Stimulated activated CD4-positive, alpha-beta T cell treated with anti-CD3 and anti-CD28 coated beads, Interleukin-12 subunit alpha, Interleukin-12 subunit beta, amount 100 ng/mL, for 24 hours (primary cell): Measurements from ENCODE around the gene CFAP74.

Experiments
- DNase-seq, 2 experiments: peaks; one replicate each; pipeline ENCODE4 v3.0.0-alpha.2; 2020; ENCODE audit warnings: low read depth in 2 of 2

Gene CFAP74, protein sequence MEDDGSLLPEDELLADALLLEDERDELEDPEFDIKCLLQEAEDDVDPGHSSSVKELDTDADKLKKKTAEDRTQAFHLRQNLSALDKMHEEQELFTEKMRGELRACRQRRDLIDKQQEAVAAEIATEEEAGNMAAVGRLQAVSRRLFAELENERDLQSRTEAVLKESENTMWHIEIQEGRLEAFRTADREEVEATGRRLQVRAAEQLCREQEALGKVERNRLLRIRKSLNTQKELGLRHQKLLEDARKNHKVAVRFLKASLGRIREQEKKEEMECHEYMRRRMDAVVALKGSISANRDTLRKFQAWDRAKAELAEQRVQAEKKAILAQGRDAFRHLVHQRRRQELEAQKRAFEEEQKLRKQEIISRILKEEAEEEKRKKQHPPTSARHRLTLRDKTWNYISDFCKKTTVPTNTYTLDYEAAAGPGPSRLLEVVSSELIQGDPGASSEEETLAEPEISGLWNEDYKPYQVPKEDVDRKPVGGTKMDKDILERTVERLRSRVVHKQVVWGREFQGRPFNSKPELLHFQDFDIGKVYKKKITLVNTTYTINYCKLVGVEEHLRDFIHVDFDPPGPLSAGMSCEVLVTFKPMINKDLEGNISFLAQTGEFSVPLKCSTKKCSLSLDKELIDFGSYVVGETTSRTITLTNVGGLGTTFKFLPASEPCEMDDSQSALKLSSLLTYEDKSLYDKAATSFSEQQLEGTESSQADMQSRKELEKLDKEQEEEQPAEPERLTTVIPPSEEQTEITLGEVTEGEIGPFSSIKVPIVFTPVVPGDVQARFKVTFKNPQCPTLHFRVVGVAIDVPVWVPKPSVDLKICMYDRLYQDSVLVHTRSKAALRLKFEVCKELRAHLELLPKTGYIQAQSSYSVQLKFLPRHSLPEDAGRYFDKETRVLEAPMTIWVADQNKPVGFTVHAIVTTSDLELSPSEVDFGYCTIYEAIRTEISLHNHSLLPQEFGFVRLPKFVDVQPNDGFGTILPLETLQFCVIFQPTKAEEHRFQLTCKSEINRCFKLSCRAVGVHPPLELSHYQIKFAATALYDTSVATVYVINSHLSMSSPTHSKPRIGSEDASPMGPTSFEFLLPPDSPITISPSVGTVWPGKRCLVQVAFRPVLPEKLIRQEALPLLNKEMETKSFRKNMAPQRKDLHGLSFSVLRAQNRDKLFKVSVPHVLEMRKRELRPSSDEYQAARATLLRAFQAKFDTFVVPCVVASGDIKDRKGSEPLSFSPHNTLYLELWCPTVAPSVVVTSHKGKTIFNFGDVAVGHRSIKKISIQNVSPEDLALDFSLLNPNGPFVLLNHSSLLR (N-terminal part only)

GRCh38 chr1:2003541-2004131 is at the start of gene CFAP74:
Gene CFAP74, minus strand, starts transcription at chr1:2003786. Its CDS starts 12,830 bp downstream, at chr1:1990956.
- no peak for DNase-seq

DNA sequence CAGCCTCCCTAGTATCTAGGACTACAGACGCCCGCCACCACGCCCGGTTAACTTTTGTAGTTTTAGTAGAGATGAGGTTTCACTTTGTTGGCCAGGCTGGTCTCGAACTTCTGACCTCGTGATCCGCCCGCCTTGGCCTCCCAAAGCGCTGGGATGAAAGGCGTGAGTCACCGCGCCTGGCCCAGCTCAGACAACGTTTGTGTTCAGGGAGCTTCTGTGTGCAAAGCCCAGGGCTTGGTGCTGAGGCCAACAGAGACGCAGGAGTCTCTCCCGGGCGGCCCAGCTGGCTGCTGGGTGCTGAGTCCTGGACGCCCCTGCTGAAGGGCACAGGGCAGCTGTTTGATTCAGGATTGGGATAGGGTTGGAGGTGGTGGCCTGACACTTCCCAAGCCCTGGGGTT is 49.6 kb upstream of the CFAP74 start:
- no peak for DNase-seq

DNA sequence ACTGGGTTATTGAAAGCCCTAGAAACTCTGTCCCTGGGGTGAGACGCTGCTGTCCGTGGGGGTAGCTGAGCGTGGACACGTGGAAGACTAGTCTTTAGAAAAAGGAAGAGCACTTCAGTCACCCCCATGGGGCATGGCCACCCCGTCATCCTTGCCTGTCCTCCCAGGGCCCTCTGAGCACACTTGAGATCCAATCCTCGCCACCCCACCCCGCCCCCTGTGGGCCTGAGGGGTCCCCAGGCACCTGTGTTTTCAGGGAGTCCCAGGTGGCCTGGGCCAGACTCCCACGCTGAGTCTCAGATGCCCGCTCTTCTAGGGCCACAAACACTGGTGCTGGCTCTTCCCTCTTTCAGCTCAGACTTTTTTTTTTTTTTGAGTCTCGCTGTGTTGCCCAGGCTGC is 49.2 kb upstream of the CFAP74 start:
- DNase-seq: no peak

DNA sequence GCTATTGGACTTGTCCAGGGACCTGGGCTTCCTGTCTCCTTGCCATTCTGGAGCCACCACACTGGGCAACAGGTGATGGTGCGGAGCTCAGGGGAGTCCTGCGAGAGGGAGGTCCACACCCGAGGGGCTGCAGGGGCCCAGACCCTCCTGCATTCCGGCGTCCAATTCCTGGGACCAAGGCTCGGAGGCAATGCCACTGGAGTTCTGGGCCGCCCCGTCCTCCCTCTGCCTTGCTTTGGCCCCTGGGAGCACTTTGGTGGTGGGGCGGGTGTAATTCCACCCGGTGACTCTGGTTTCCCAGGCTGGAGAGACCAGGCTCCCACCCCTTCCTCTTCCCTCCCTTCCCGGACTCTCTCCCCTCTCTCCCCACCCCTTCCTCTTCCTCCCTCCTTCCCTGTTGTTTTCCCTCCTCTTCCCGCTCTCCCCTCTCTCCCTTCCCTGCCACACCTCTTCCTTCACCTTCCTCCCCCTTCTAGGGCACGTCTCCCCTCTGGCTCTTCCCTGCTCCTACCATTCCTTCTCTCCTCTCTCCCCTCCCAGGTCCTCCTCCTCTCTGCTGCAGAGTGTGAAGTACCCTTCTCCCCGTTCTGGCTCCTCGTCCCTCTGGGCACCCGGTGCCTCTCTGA is 48.6 kb upstream of the CFAP74 start:
- DNase-seq: no peak

DNA sequence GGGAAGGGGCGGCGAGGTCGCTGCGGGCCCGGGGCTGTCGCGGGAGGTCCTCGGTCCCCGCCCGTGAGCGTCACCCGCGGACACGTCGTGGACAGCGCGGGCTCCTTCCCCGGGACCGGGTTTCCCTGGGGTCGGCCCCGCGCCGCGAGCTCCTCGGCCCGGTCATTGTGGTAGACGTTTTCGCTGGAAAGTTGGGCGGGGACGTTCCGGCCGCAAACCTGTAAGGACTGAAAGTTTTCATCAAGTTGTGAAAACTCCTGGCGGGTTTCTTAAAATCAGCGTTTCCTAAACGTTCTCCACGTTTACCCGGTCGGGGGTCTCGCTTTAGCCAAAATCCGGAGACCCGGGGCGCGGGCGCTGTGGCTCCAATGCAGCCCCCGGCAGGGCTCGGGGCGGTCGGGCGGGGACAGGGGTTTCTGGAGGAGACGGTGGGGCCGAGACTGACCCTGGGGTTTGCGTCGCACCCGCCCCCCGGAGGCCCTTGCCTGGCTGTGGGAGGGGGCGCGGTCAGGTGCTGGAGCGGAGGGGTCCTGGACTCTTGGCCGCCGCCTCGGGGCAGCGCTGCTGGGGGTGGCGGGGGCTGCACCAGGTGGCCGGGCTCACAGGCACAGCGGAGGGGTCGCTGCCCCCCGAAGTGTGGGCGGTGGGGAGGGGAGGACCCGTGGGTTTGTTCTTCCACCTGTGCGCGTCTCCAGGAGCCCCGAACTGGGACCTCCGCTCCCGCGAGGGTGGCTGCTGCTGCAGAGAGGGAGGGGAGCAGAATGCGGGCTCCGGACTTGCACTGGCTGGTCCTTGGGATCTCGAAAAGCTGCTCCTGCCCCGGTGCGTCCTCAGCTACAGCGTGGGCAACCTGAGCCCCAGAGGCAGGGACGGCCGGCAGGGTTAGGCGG is 47.5 kb upstream of the CFAP74 start:
- DNase-seq: no peak

DNA sequence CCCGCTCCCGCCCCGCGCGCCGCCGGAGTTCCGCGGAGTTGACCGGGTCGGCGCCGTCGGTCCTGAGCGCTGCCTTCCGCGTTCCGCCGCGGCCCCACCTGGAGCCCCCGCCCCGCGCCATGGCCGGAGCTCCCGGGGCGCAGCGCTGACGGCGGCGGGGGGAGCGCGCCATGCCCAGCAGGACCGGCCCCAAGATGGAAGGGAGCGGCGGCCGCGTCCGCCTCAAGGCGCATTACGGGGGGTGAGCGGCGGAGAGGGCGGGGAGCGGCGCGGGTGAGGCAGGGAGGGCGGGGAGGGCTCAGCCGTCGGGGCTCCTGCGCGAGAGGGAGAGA is 46.8 kb upstream of the CFAP74 start:
- peak in 1 of 2 experiments; percentile 15 for DNase-seq

- peak; percentile 85 to 90 for DNase-seq
These were observed 46.3 kb upstream of the CFAP74 start, which contains the start of gene PRKCZ for GRCh38 chr1:2049718-2050431. Gene PRKCZ, plus strand, starts transcription at chr1:2050411. Its CDS starts 220 bp downstream, at chr1:2050631.

DNA sequence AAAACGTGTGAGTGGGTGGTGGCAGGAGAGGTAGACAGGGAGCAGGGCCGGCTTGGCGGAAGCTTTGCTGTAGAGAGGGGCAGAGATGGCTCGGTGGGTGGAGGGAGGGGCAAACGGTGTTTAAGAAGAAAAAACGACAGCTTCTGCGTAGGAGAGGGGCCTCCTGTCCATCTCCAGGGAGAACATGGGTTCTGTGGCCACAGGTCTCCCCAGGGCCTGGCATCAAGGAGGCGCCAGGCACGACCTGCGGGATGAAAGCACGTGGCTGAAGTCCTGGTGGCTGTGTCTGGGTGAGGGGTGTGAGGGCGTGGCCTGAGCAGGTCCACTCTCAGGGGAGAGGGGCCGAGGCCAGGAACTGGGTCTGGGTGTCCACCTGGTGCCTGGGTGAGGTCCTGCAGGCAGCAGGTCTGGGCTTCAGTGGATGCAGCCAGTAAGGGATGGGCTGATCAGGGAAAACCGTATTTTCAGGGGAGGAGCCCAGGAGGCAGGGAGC is 45.7 kb upstream of the CFAP74 start:
- no peak for DNase-seq

- no peak for DNase-seq
These were observed 44.5 kb upstream of the CFAP74 start for GRCh38 chr1:2047749-2048729.

- no peak for DNase-seq
These were observed 43.6 kb upstream of the CFAP74 start for GRCh38 chr1:2046953-2047748.

DNA sequence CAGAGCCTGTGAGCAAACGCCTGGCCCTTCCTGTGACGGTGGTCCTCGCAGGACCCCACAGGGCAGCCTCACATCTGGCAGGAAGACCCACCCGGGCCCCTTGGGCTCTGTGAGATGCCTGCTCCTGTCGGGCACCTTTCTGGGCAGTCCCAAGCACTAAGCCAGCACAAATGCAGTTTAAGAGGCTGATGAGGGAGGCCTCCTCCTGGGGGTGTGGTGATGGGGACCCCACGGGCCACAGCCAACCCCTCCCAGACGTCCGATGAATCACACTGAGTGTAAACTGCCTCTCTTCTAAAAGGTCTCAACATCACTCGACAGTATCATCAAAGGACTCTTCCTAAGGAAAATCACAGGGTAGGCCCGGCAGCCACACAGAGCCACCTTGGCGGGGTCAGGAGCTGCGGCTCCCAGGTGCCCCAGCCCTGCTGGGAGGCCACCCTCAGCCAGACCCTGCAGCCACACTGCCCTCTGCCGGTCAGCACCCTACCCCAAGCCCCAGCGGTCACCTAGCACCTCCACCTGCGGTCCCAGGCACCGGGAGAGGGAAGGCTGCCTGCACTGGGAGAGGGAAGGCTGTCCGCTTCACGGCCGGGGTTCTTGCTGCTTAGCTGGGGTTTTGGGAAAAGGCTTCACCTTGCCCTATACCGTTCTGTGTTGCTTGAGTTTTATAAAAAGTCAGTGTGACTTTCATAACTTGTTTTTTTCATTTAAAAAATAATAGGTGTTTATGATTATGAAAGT is 42.8 kb upstream of the CFAP74 start:
- peak in 1 of 2 experiments; percentile 46 for DNase-seq

DNA sequence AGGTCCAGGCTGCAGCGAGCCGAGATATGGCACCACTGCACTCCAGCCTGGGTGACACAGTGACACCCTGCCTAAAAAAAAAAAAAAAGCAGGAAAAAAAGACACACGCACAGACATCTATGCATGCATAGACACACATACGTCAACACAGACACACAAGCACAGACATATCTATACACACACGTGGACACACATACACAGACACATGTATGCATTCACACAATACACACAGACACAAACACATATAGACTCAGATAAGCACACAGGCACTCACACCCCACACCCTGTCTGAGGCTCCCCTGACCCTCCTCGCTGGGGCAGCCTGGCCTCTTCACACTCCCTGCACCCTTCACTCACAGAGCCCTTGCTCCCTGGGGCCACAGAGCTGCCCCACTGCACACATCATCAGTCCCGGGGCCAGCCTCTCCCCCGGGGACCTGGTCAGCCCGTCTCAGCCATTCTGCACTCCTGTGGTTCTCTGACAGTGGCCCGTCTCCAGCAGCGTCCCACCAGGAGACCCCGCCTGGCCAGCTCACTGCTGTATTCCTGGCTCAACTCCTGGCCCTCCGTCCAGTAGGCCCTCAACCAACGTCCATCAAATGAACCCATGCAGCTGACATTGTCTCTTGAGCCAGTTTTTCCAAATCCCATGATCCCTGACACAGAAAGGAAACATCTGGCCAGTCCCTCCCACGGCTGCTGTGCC is 42.0 kb upstream of the CFAP74 start:
- no peak for DNase-seq

- DNase-seq: peak; percentile 61 to 70
These were observed 41.1 kb upstream of the CFAP74 start for GRCh38 chr1:2044510-2045319.

- DNase-seq: no peak
These were observed 40.3 kb upstream of the CFAP74 start for GRCh38 chr1:2043886-2044285.
